Erythroblast (primary cell): ENCODE data around the gene TDRD10.

Experiments used
- DNase-seq, 2 experiments: peaks; one replicate each; lab custom pipeline; 2025; lab: John Stamatoyannopoulos, UW
- GATA1 ChIP-seq: IDR thresholded peaks from 2 replicates; pipeline ENCODE4 v1.6.1; 2011; ENCODE audit warnings: low read depth, mild to moderate bottlenecking, control low read depth, low read length, moderate library complexity
- POLR2A ChIP-seq: IDR thresholded peaks from 2 replicates; pipeline ENCODE4 v1.6.1; 2011; ENCODE audit warnings: mild to moderate bottlenecking, low read length

TDRD10 gene

GRCh38 chr1:154502066-154502743 is at the start of gene TDRD10, which contains the start of gene SHE:
Gene TDRD10 (plus strand): TSS chr1:154502219. CDS start chr1:154506904, 4,685 bp downstream.
Gene SHE (minus strand): TSS chr1:154502412. CDS start chr1:154502026, 386 bp downstream.
- TF ChIP-seq POLR2A (no peak), GATA1 (no peak)
- DNase-seq: no peak

DNA sequence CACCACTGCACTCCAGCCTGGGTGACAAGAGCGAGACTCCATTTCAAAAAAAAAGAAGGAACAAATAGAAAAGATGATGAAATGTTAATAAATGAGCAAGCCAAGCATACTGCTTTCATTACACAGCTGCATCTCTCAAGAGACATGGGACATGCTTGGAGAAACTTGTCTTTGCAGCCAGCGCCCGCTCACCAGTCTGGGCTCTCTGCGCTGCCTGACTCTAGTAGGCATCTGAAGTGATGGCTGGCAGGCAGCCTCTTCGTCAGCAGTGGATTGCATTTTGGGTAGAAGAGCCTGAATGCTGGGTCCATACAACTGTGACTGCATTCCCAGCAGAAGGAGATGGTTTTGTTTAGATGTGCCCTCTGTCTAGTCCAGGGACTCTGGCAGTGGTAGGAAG is 48.9 kb upstream of the TDRD10 start:
- DNase-seq: no peak
- TF ChIP-seq GATA1 (no peak), POLR2A (no peak)

DNA sequence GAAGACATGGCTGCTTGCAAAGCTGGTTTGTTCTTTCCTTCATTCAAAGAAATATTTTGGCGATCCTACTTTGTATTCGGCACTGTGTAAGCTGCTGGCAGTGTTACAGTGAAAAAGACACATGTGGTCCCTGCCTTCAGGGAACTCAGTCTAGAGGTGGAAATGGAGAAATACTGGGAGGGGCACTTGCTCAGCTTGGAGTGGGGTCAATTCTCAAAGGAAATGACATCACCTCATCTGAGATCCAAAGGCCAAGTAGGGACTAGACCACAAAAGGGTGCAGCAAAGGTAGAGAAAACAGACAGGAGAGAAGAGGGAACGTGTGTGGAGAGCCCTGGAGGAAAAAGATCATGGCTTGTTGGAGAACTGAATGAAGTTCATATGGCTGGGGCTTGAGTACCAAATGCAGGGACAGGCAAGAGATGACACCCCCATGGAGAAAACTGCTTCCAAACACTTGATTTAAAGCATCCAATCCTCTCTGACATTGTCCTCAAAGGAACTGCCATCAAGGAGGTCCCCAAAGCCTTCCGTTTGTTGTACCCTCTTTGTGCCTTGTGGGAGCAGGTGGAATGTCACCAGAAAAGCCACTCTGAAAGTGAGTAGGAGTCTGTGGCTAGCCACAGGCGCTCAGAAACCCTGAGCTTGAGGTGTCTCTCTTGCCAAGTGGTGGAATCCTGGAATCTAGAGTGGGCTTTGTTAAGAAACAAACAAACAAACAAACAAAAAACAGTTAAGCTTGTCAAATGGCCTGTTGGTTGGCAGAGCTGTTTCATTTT is 48.3 kb upstream of the TDRD10 start:
- TF ChIP-seq GATA1: no peak
- no peak for TF ChIP-seq POLR2A
- DNase-seq: no peak

GRCh38 chr1:154454386-154455120 is 47.5 kb upstream of the TDRD10 start:
- TF ChIP-seq POLR2A: no peak
- no peak for TF ChIP-seq GATA1

GRCh38 chr1:154456631-154457030 is 45.4 kb upstream of the TDRD10 start:
- no peak for DNase-seq
- TF ChIP-seq GATA1: no peak

More at GRCh38 chr1:154454386-154455120, 47.5 kb upstream of the TDRD10 start:
- no peak for DNase-seq

DNA sequence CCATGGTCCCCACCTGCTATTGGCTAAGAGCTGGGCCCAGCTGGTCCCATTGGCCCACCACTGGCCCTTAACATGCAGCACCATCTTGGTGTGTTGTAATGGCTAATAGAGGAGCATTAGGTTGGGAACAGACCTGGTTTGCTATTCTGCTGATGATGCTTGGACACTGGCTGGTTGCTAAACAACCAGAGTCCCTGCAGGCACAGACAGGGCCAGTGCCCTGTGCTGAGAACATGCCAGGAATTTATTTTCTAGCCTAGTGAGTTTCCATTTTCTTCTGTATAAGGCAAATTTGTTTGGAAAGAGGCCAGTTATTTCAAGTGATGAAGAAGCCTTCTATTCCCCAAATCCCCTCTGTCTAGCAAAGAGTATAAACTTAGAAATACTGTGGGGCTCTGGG is 42.9 kb upstream of the TDRD10 start:
- TF ChIP-seq GATA1: no peak
- no peak for TF ChIP-seq POLR2A
- DNase-seq: no peak

GRCh38 chr1:154460695-154461260 is 41.2 kb upstream of the TDRD10 start:
- no peak for TF ChIP-seq POLR2A
- no peak for TF ChIP-seq GATA1
- no peak for DNase-seq

- DNase-seq: peak; percentile 34 to 41
- no peak for TF ChIP-seq GATA1
- TF ChIP-seq POLR2A: no peak
Measured at GRCh38 chr1:154463512-154463990, 38.5 kb upstream of the TDRD10 start.

GRCh38 chr1:154465621-154466195 is 36.3 kb upstream of the TDRD10 start:
- no peak for DNase-seq
- no peak for TF ChIP-seq POLR2A
- no peak for TF ChIP-seq GATA1

- TF ChIP-seq GATA1 (no peak), POLR2A (no peak)
Measured at GRCh38 chr1:154466206-154466605, 35.8 kb upstream of the TDRD10 start.

DNA sequence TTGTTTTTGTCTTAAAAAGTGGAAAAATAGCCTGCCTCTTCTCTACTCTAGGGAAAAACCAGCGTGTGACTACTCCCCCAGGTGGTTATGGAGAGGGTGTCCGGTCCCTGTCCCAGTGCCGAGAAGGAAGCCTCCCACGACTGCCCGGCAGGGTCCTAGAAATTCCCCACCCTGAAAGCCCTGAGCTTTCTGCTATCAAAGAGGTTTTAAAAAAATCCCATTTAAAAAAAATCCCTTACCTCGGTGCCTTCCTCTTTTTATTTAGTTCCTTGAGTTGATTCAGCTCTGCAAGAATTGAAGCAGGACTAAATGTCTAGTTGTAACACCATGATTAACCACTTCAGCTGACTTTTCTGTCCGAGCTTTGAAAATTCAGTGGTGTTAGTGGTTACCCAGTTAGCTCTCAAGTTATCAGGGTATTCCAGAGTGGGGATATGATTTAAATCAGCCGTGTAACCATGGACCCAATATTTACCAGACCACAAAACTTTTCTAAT is 35.0 kb upstream of the TDRD10 start:
- no peak for DNase-seq
- TF ChIP-seq POLR2A (no peak), GATA1 (no peak)

More at GRCh38 chr1:154466206-154466605, 35.8 kb upstream of the TDRD10 start:
- DNase-seq: no peak

- no peak for DNase-seq
Measured at GRCh38 chr1:154467434-154468102, 34.5 kb upstream of the TDRD10 start.

More at GRCh38 chr1:154467434-154468102, 34.5 kb upstream of the TDRD10 start:
- no peak for TF ChIP-seq POLR2A
- TF ChIP-seq GATA1: no peak
